Neural cell (in vitro differentiated cells): ENCODE results near the gene MRTFA. TPM values are rescaled to one million over a fixed set of nuclear protein-coding genes. Genes with fewer than 3 reads are reported as not detected.

ENCODE experiments used
- H2AFZ ChIP-seq: fragments of 200-600, 300-800 bp; sonication (generic), shearing (Covaris generic); 2 replicates; pipeline ENCODE4 v1.6.0; 2014; ENCODE audit warnings: low read depth, mild to moderate bottlenecking, antibody characterized with exemption, low read length, moderate library complexity
- H3F3A ChIP-seq: fragments of 200-600 bp; shearing (Covaris generic); 2 replicates; pipeline ENCODE4 v1.6.1; 2016; ENCODE audit warnings: mild to moderate bottlenecking, moderate library complexity, mixed read lengths, antibody characterized with exemption, low read length; ENCODE audit not compliant: insufficient read depth, poor library complexity, severe bottlenecking
- H3K27ac ChIP-seq: fragments of 200-600, 300-800 bp; sonication (generic), shearing (Covaris generic); 2 replicates; pipeline ENCODE4 v1.5.1; 2014; ENCODE audit warnings: mild to moderate bottlenecking, low read length, moderate library complexity
- H3K27me3 ChIP-seq: fragments of 300-800, 200-600 bp; sonication (generic), shearing (Covaris generic); 2 replicates; pipeline ENCODE4 v1.6.0; 2014; ENCODE audit warnings: mild to moderate bottlenecking, low read depth, low read length, moderate library complexity; ENCODE audit not compliant: insufficient read depth
- H3K36me3 ChIP-seq: fragments of 300-800, 200-600 bp; sonication (generic), shearing (Covaris generic); 2 replicates; pipeline ENCODE4 v1.5.1; 2014; ENCODE audit warnings: mild to moderate bottlenecking, antibody characterized with exemption, low read length, moderate library complexity; ENCODE audit not compliant: insufficient read depth
- H3K4me2 ChIP-seq: fragments of 300-800, 200-600 bp; sonication (generic), shearing (Covaris generic); 2 replicates; pipeline ENCODE4 v1.6.0; 2014; ENCODE audit warnings: mild to moderate bottlenecking, low read length
- H3K4me3 ChIP-seq: fragments of 300-800, 200-600 bp; sonication (generic), shearing (Covaris generic); 2 replicates; pipeline ENCODE4 v1.5.1; 2014; ENCODE audit warnings: mild to moderate bottlenecking, low read length, moderate library complexity
- H3K79me2 ChIP-seq: fragments of 200-600 bp; shearing (Covaris generic); replicated peaks from 2 replicates; pipeline ENCODE4 v1.6.0; 2014; ENCODE audit warnings: mild to moderate bottlenecking, low read length, moderate library complexity; ENCODE audit not compliant: insufficient read depth
- H3K9ac ChIP-seq: fragments of 300-800, 200-600 bp; sonication (generic), shearing (Covaris generic); 2 replicates; pipeline ENCODE4 v1.6.1; 2016; ENCODE audit warnings: mild to moderate bottlenecking, low read length, mixed read lengths
- H3K9me2 ChIP-seq: fragments of 200-600 bp; shearing (Covaris generic); 2 replicates; pipeline ENCODE4 v1.6.1; 2016; ENCODE audit warnings: mild to moderate bottlenecking, low read length, mixed read lengths; ENCODE audit not compliant: insufficient read depth
- H3K9me3 ChIP-seq: fragments of 200-600, 300-800 bp; sonication (generic), shearing (Covaris generic); 2 replicates; pipeline ENCODE4 v1.6.1; 2016; ENCODE audit warnings: mild to moderate bottlenecking, mixed run types, low read length, moderate library complexity, mixed read lengths
- H4K20me1 ChIP-seq: fragments of 200-600 bp; shearing (Covaris generic); 2 replicates; pipeline ENCODE4 v1.6.1; 2016; ENCODE audit warnings: mild to moderate bottlenecking, mixed run types; ENCODE audit not compliant: insufficient read depth
- CTCF ChIP-seq: fragments of 450-650 bp; IDR thresholded peaks from 2 replicates; pipeline ENCODE4 v1.5.1; 2014; ENCODE audit warnings: antibody characterized with exemption, mild to moderate bottlenecking, moderate library complexity; ENCODE audit not compliant: poor library complexity, severe bottlenecking
- EP300 ChIP-seq: fragments of 450-650 bp; conservative IDR thresholded peaks from 2 replicates; pipeline ENCODE4 v1.6.1; 2014; ENCODE audit warnings: antibody characterized with exemption, mild to moderate bottlenecking, moderate library complexity; ENCODE audit not compliant: poor library complexity, severe bottlenecking
- EZH2 ChIP-seq: fragments of 200-600, 300-800 bp; shearing (Covaris generic), sonication (generic); IDR thresholded peaks from 2 replicates; pipeline ENCODE4 v1.6.1; 2014; ENCODE audit warnings: antibody characterized with exemption, low read length, borderline replicate concordance, mild to moderate bottlenecking; ENCODE audit not compliant: insufficient read depth, poor library complexity, severe bottlenecking
- MXI1 ChIP-seq: fragments of 450-650 bp; conservative IDR thresholded peaks from 2 replicates; pipeline ENCODE4 v1.6.1; 2014; ENCODE audit warnings: antibody characterized with exemption, mild to moderate bottlenecking; ENCODE audit not compliant: poor library complexity, severe bottlenecking
- POLR2AphosphoS5 ChIP-seq: IDR thresholded peaks from 2 replicates; pipeline ENCODE4 v1.6.1; 2012
- RAD21 ChIP-seq: fragments of 450-650 bp; conservative IDR thresholded peaks from 2 replicates; pipeline ENCODE4 v1.6.1; 2014; ENCODE audit warnings: antibody characterized with exemption, mild to moderate bottlenecking, moderate library complexity
- REST ChIP-seq: IDR thresholded peaks from 2 replicates; pipeline ENCODE4 v1.6.1; 2012; ENCODE audit warnings: borderline replicate concordance
- SMC3 ChIP-seq: fragments of 450-650 bp; conservative IDR thresholded peaks from 2 replicates; pipeline ENCODE4 v1.6.1; 2014; ENCODE audit warnings: antibody characterized with exemption, mild to moderate bottlenecking, moderate library complexity; ENCODE audit not compliant: poor library complexity
- TAF1 ChIP-seq: IDR thresholded peaks from 2 replicates; pipeline ENCODE4 v1.6.1; 2012; ENCODE audit warnings: low read depth
- polyA plus RNA-seq: library from polyadenylated mRNA; depleted of rRNA; stranded (reverse); fragments of >200 nt; gene quantifications from 2 replicates; pipeline ENCODE4 v1.2.3, GENCODE V29; 2014

The MRTFA gene
- polyA plus RNA-seq, 1 donor from 2014 or later, result 19.3 TPM

GRCh38 chr22:40482886-40483285 lies 153.6 kb downstream of the MRTFA start:
- H3K9me2 ChIP-seq, result no peaks in the 10 kb centered on the region
- H4K20me1 ChIP-seq, result no peaks in the 10 kb centered on the region
- H3K4me2 ChIP-seq, result no peak overlapping the region
- H2AFZ ChIP-seq, result no peak overlapping the region
- peaks cover 3% of the 10 kb centered on the region for H3K79me2 ChIP-seq
- no peak overlapping the region for H3K27ac ChIP-seq
- no peaks in the 10 kb centered on the region for H3K27me3 ChIP-seq
- no peaks in the 10 kb centered on the region for H3K9me3 ChIP-seq
- no peak overlapping the region for H3K4me3 ChIP-seq
- no peaks in the 10 kb centered on the region for H3F3A ChIP-seq
- H3K9ac ChIP-seq, result no peak overlapping the region
- TF ChIP-seq TAF1 (no peak), MXI1 (no peak), REST (no peak), EZH2 (no peak), POLR2AphosphoS5 (no peak), RAD21 (no peak)
- no peaks in the 10 kb centered on the region for H3K36me3 ChIP-seq

- H3K9me3 ChIP-seq, result no peaks in the 10 kb centered on the region
- H3K27me3 ChIP-seq, result no peaks in the 10 kb centered on the region
- H3K27ac ChIP-seq, result no peak overlapping the region
- H4K20me1 ChIP-seq, result no peaks in the 10 kb centered on the region
- no peak overlapping the region for H2AFZ ChIP-seq
- H3F3A ChIP-seq, result no peaks in the 10 kb centered on the region
- H3K36me3 ChIP-seq, result no peaks in the 10 kb centered on the region
- H3K9ac ChIP-seq, result no peak overlapping the region
- no peaks in the 10 kb centered on the region for H3K9me2 ChIP-seq
- H3K79me2 ChIP-seq, result peaks cover 3% of the 10 kb centered on the region
- H3K4me2 ChIP-seq, result no peak overlapping the region
- H3K4me3 ChIP-seq, result no peak overlapping the region
- TF ChIP-seq RAD21, result no peak
- no peak for TF ChIP-seq EP300
- no peak for TF ChIP-seq SMC3
- TF ChIP-seq REST, result no peak
- no peak for TF ChIP-seq MXI1
- TF ChIP-seq CTCF, result no peak
- TF ChIP-seq EZH2, result no peak
- no peak for TF ChIP-seq POLR2AphosphoS5
- no peak for TF ChIP-seq TAF1
Observed at GRCh38 chr22:40482391-40482790, 154.1 kb downstream of the MRTFA start.
